GM12875 (cell line): ENCODE measurements around the gene HES3.

Experiments
- H3K4me3 ChIP-seq: one replicate; pipeline ENCODE4 v1.5.1; 2011; ENCODE audit warnings: low read depth, low read length, control low read depth
- CTCF ChIP-seq: IDR thresholded peaks from 2 replicates; pipeline ENCODE4 v1.5.1; 2011; ENCODE audit warnings: low read depth, mild to moderate bottlenecking, control low read depth, inconsistent platforms, low read length, moderate library complexity, borderline replicate concordance; ENCODE audit not compliant: insufficient read depth

The HES3 gene

GRCh38 chr1:6222636-6223035 lies 21.3 kb upstream of the HES3 start:
- TF ChIP-seq CTCF, result no peak
- H3K4me3 ChIP-seq, result no peak overlapping the region

- no peak for TF ChIP-seq CTCF
- no peak overlapping the region for H3K4me3 ChIP-seq
Observed at GRCh38 chr1:6223617-6224016, 20.4 kb upstream of the HES3 start.

GRCh38 chr1:6224718-6225117 lies 19.3 kb upstream of the HES3 start:
- no peak for TF ChIP-seq CTCF
- no peak overlapping the region for H3K4me3 ChIP-seq

DNA sequence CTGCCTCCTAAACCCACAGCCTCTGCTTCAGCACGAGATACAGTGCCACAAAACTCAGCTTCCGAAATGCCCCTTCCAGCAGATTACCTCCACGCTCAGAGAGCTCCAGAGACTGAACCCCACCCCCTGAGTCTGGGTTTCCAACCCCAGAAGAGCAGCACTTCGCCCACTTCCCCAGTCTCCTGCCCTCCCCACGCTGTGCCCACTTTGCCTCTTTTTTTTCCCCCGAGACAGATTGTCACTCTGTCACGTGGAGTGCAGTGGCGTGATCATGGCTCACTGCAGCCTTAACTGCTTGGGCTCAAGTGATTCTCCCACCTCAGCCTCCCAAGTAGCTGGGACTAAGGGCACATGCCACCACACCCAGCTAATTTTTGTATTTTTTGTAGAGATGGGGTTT lies 18.3 kb upstream of the HES3 start:
- TF ChIP-seq CTCF, result no peak
- H3K4me3 ChIP-seq, result no peak overlapping the region

DNA sequence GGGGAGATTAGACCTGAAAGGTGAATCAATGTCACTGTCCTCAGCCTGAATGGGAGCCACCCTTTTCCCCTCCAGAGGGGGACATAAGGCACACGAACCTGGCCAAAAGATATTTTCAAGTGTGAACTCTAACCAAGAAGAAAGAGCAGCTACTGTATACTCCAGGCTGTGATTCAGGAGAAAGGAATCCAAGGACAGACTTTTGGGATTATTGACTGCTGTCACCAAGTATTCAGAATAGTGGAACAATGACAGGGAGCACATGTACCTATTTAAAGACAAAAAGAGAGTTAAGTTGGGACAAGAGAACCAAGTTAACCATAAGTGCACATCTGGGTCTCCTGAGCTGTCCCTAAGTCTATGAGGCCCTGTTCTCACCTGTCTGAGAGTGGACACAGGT lies 10.6 kb upstream of the HES3 start:
- H3K4me3 ChIP-seq, result no peak overlapping the region
- TF ChIP-seq CTCF, result no peak

- peak overlapping the region; percentile 96 for H3K4me3 ChIP-seq
- TF ChIP-seq CTCF, result no peak
Observed at GRCh38 chr1:6234502-6235295, 9.3 kb upstream of the HES3 start.

DNA sequence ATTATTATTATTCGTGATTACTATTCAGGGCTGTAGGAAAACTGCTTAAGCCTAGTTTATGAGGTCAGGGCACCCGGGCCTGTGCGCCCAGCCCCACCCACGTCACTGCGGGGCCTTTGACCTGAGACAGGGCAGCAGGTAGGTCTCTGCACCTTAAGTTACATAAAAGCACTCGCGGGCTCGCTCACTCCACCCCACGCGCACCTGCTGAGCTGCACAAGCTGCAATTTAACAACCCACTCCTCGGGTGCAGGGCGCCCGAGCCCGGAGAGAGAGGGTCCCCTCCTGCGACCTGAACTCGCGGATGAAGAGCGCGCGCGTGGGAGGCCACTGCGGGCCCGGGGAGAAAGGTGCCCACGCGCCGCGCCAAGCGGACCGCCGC lies 8.7 kb upstream of the HES3 start:
- peak overlapping the region; percentile 96 for H3K4me3 ChIP-seq
- TF ChIP-seq CTCF, result no peak
